ENCODE results near the gene TGIF1. TPM values are rescaled to one million over a fixed set of nuclear protein-coding genes. Genes with fewer than 3 reads are reported as not detected.

TGIF1 gene
- total RNA-seq, 1 experiment from 2014 or later: 41.9 TPM

- no peak for DNase-seq (ENCODE audit: low read depth in 1 of 2, low spot score in 2 of 2)
- Histone ChIP-seq H3K9me3 (replicated peaks) (no peaks in the 10 kb centered on the region), H3K27me3 (replicated peaks) (no peaks in the 10 kb centered on the region), H3K27ac (peak overlapping the region; percentile 84), H3K4me3 (no peak overlapping the region), H3K36me3 (peaks cover 54% of the 10 kb centered on the region), H3K4me1 (replicated peaks) (peaks cover 52% of the 10 kb centered on the region)
Observed at GRCh38 chr18:3455090-3455635, 5.2 kb downstream of the TGIF1 start.

- H3K27me3 ChIP-seq (replicated peaks): no peaks in the 10 kb centered on the region
- H3K9me3 ChIP-seq (replicated peaks): no peaks in the 10 kb centered on the region
- peak overlapping the region; percentile 84 for H3K27ac ChIP-seq
- DNase-seq (ENCODE audit: low read depth in 1 of 2, low spot score in 2 of 2): peak in 1 of 2 experiments; percentile 28
- peaks cover 58% of the 10 kb centered on the region for H3K36me3 ChIP-seq
- H3K4me1 ChIP-seq (replicated peaks): peaks cover 52% of the 10 kb centered on the region
- H3K4me3 ChIP-seq: no peak overlapping the region
Observed at GRCh38 chr18:3455907-3456685, 6.1 kb downstream of the TGIF1 start.

- Histone ChIP-seq H3K9me3 (replicated peaks) (no peaks in the 10 kb centered on the region), H3K36me3 (peaks cover 56% of the 10 kb centered on the region), H3K27me3 (replicated peaks) (no peaks in the 10 kb centered on the region), H3K4me1 (replicated peaks) (peaks cover 52% of the 10 kb centered on the region), H3K27ac (no peak overlapping the region), H3K4me3 (no peak overlapping the region)
- no peak for DNase-seq (ENCODE audit: low read depth in 1 of 2, low spot score in 2 of 2)
Observed at GRCh38 chr18:3456686-3457069, 6.7 kb downstream of the TGIF1 start.

- peaks cover 50% of the 10 kb centered on the region for H3K36me3 ChIP-seq
- no peak for DNase-seq (ENCODE audit: low read depth in 1 of 2, low spot score in 2 of 2)
Observed at GRCh38 chr18:3457261-3457724, 7.3 kb downstream of the TGIF1 start.

GRCh38 chr18:3458378-3458777 lies 8.4 kb downstream of the TGIF1 start:
- peaks cover 50% of the 10 kb centered on the region for H3K36me3 ChIP-seq
- peak overlapping the region; percentile 22; the same call in 1 of the 2 replicates for H3K27ac ChIP-seq
- peaks cover 51% of the 10 kb centered on the region for H3K4me1 ChIP-seq (replicated peaks)
- DNase-seq (ENCODE audit: low read depth in 1 of 2, low spot score in 2 of 2): no peak
- H3K27me3 ChIP-seq (replicated peaks): no peaks in the 10 kb centered on the region
- H3K9me3 ChIP-seq (replicated peaks): no peaks in the 10 kb centered on the region
- H3K4me3 ChIP-seq: no peak overlapping the region

More at GRCh38 chr18:3457261-3457724, 7.3 kb downstream of the TGIF1 start:
- no peak overlapping the region for H3K4me3 ChIP-seq
- peaks cover 56% of the 10 kb centered on the region for H3K4me1 ChIP-seq (replicated peaks)
- H3K27me3 ChIP-seq (replicated peaks): no peaks in the 10 kb centered on the region
- H3K27ac ChIP-seq: no peak overlapping the region
- H3K9me3 ChIP-seq (replicated peaks): no peaks in the 10 kb centered on the region

- Histone ChIP-seq H3K27me3 (replicated peaks) (no peaks in the 10 kb centered on the region), H3K27ac (peak overlapping the region; percentile 22; the same call in 1 of the 2 replicates), H3K36me3 (peaks cover 50% of the 10 kb centered on the region), H3K4me1 (replicated peaks) (peaks cover 48% of the 10 kb centered on the region), H3K9me3 (replicated peaks) (no peaks in the 10 kb centered on the region), H3K4me3 (no peak overlapping the region)
- DNase-seq (ENCODE audit: low read depth in 1 of 2, low spot score in 2 of 2): no peak
Observed at GRCh38 chr18:3458952-3459853, 9.2 kb downstream of the TGIF1 start.

GRCh38 chr18:3460823-3461398 lies 10.9 kb downstream of the TGIF1 start:
- H3K4me1 ChIP-seq (replicated peaks): peaks cover 35% of the 10 kb centered on the region
- H3K4me3 ChIP-seq: no peak overlapping the region
- no peaks in the 10 kb centered on the region for H3K9me3 ChIP-seq (replicated peaks)
- no peaks in the 10 kb centered on the region for H3K27me3 ChIP-seq (replicated peaks)
- no peak for DNase-seq (ENCODE audit: low read depth in 1 of 2, low spot score in 2 of 2)
- no peak overlapping the region for H3K27ac ChIP-seq
- H3K36me3 ChIP-seq: peaks cover 46% of the 10 kb centered on the region

- Histone ChIP-seq H3K27me3 (replicated peaks) (no peaks in the 10 kb centered on the region), H3K4me3 (no peak overlapping the region), H3K4me1 (replicated peaks) (peaks cover 34% of the 10 kb centered on the region), H3K36me3 (peaks cover 38% of the 10 kb centered on the region), H3K27ac (no peak overlapping the region), H3K9me3 (replicated peaks) (no peaks in the 10 kb centered on the region)
- DNase-seq (ENCODE audit: low read depth in 1 of 2, low spot score in 2 of 2): no peak
Observed at GRCh38 chr18:3461704-3462103, 11.7 kb downstream of the TGIF1 start.

GRCh38 chr18:3463051-3463450 lies 13.1 kb downstream of the TGIF1 start:
- no peak overlapping the region for H3K4me3 ChIP-seq
- H3K27me3 ChIP-seq (replicated peaks): no peaks in the 10 kb centered on the region
- H3K4me1 ChIP-seq (replicated peaks): peaks cover 33% of the 10 kb centered on the region
- no peak overlapping the region for H3K27ac ChIP-seq
- DNase-seq (ENCODE audit: low read depth in 1 of 2, low spot score in 2 of 2): no peak
- no peaks in the 10 kb centered on the region for H3K9me3 ChIP-seq (replicated peaks)
- H3K36me3 ChIP-seq: peaks cover 27% of the 10 kb centered on the region

- H3K27ac ChIP-seq: no peak overlapping the region
- DNase-seq (ENCODE audit: low read depth in 1 of 2, low spot score in 2 of 2): no peak
- no peaks in the 10 kb centered on the region for H3K27me3 ChIP-seq (replicated peaks)
- H3K9me3 ChIP-seq (replicated peaks): no peaks in the 10 kb centered on the region
- peaks cover 17% of the 10 kb centered on the region; the same call in 1 of the 2 replicates for H3K4me1 ChIP-seq (replicated peaks)
- peaks cover under 1% of the 10 kb centered on the region; the same call in 1 of the 2 replicates for H3K36me3 ChIP-seq
- H3K4me3 ChIP-seq: no peak overlapping the region
Observed at GRCh38 chr18:3466045-3466444, 16.1 kb downstream of the TGIF1 start.

- no peaks in the 10 kb centered on the region for H3K9me3 ChIP-seq (replicated peaks)
- H3K4me3 ChIP-seq: no peak overlapping the region
- peaks cover 17% of the 10 kb centered on the region; the same call in 1 of the 2 replicates for H3K4me1 ChIP-seq (replicated peaks)
- no peak for DNase-seq (ENCODE audit: low read depth in 1 of 2, low spot score in 2 of 2)
- H3K27me3 ChIP-seq (replicated peaks): no peaks in the 10 kb centered on the region
- H3K27ac ChIP-seq: no peak overlapping the region
- H3K36me3 ChIP-seq: no peaks in the 10 kb centered on the region
Observed at GRCh38 chr18:3466872-3467271, 16.9 kb downstream of the TGIF1 start.

GRCh38 chr18:3468066-3468705 lies 18.2 kb downstream of the TGIF1 start:
- no peak overlapping the region for H3K27ac ChIP-seq
- no peaks in the 10 kb centered on the region for H3K36me3 ChIP-seq
- no peak for DNase-seq (ENCODE audit: low read depth in 1 of 2, low spot score in 2 of 2)
- no peaks in the 10 kb centered on the region for H3K9me3 ChIP-seq (replicated peaks)
- H3K4me1 ChIP-seq (replicated peaks): peaks cover 9% of the 10 kb centered on the region; the same call in 1 of the 2 replicates
- no peak overlapping the region for H3K4me3 ChIP-seq
- H3K27me3 ChIP-seq (replicated peaks): no peaks in the 10 kb centered on the region

- H3K4me3 ChIP-seq: no peak overlapping the region
- H3K4me1 ChIP-seq (replicated peaks): peaks cover 9% of the 10 kb centered on the region; the same call in 1 of the 2 replicates
- H3K27me3 ChIP-seq (replicated peaks): no peaks in the 10 kb centered on the region
- no peaks in the 10 kb centered on the region for H3K36me3 ChIP-seq
- DNase-seq (ENCODE audit: low read depth in 1 of 2, low spot score in 2 of 2): no peak
- no peaks in the 10 kb centered on the region for H3K9me3 ChIP-seq (replicated peaks)
- no peak overlapping the region for H3K27ac ChIP-seq
Observed at GRCh38 chr18:3468833-3469232, 18.9 kb downstream of the TGIF1 start.

Measured in SJSA1 (cell line).